A549 (cell line): ENCODE data around the gene IGFBP2. TPM values are rescaled to one million over a fixed set of nuclear protein-coding genes. Genes with fewer than 3 reads are reported as not detected.

ENCODE experiments used
- ATAC-seq, 2 experiments: fragments of 200-7000 bp in 1 of 2; fragments of >200 bp in 1 of 2; cut with Nextera tagmentation in 1 of 2; cut with Tn5 transposase in 1 of 2; 3 replicates each; pipeline versions ENCODE4 v1.8.0 to v1.9.1; 2018 to 2020; ENCODE audit warnings: mild to moderate bottlenecking in 1 of 2, moderate library complexity in 1 of 2
- CTCF ChIA-PET: fragments of 300-600 bp; sonication (Branson Sonifier 250); formaldehyde crosslinking; extraction: SDS; loops from one replicate; lab custom pipeline; 2021; ENCODE audit warnings: antibody characterized with exemption, inconsistent platforms; lab: Yijun Ruan, JAX
- POLR2A ChIA-PET: fragments of 350-600 bp; formaldehyde crosslinking; extraction: SDS; loops from one replicate; lab custom pipeline; 2021; ENCODE audit warnings: antibody characterized with exemption, inconsistent platforms; lab: Yijun Ruan, JAX
- DNase-seq, 2 experiments: peaks; one replicate each; pipeline versions ENCODE4 v3.0.0 to v3.0.0-alpha.2; 2011 to 2016; ENCODE audit warnings: low read depth in 1 of 2, low spot score in 1 of 2
- FAIRE-seq: peaks from 2 replicates; lab custom pipeline; 2011; peaks lifted over from hg19 to GRCh38; lab: Jason Lieb, UNC
- H3K27ac ChIP-seq, 2 experiments: fragments of >200 bp; sonication (Bioruptor Twin); formaldehyde crosslinking; 3 replicates each; pipeline ENCODE4 v1.5.1; 2016 to 2017
- H3K4me1 ChIP-seq: fragments of >200 bp; sonication (Bioruptor Twin); formaldehyde crosslinking; 3 replicates; pipeline ENCODE4 v1.6.1; 2016
- H3K4me2 ChIP-seq: fragments of >200 bp; sonication (Bioruptor Twin); formaldehyde crosslinking; 3 replicates; pipeline ENCODE4 v1.6.1; 2016
- H3K4me3 ChIP-seq: fragments of >200 bp; sonication (Bioruptor Twin); formaldehyde crosslinking; 3 replicates; pipeline ENCODE4 v1.5.1; 2016
- H3K9me3 ChIP-seq: fragments of >200 bp; sonication (Bioruptor Twin); formaldehyde crosslinking; 3 replicates; pipeline ENCODE4 v1.6.1; 2016
- ATOH8 ChIP-seq: fragments of 250-450 bp; sonication (Bioruptor Pico); IDR thresholded peaks from 2 replicates; pipeline ENCODE4 v1.5.0; 2020; ENCODE audit warnings: low read depth, mild to moderate bottlenecking, moderate library complexity
- BCL3 ChIP-seq: fragments of >200 bp; sonication (Bioruptor Twin); formaldehyde crosslinking; IDR thresholded peaks from 3 replicates; pipeline ENCODE4 v1.6.1; 2016
- BHLHE40 ChIP-seq: IDR thresholded peaks from 2 replicates; pipeline ENCODE4 v1.6.1; 2012; ENCODE audit warnings: low read depth, low read length, inconsistent platforms
- CHD2 ChIP-seq: fragments of 150-350 bp; IDR thresholded peaks from 2 replicates; pipeline ENCODE4 v1.6.1; 2014; ENCODE audit warnings: low read length; ENCODE audit not compliant: partially characterized antibody
- CTCF ChIP-seq: fragments of >200 bp; sonication (Bioruptor Twin); formaldehyde crosslinking; IDR thresholded peaks from 3 replicates; pipeline ENCODE4 v1.5.1; 2016
- EHMT2 ChIP-seq: fragments of 200-600 bp; sonication (generic); IDR thresholded peaks from 2 replicates; pipeline ENCODE4 v1.6.1; 2016; ENCODE audit warnings: antibody characterized with exemption, low read depth, mild to moderate bottlenecking, moderate library complexity
- GATA3 ChIP-seq: IDR thresholded peaks from 2 replicates; pipeline ENCODE4 v1.6.1; 2012; ENCODE audit warnings: borderline replicate concordance
- HDAC2 ChIP-seq: fragments of 200-600 bp; sonication (generic); IDR thresholded peaks from 2 replicates; pipeline ENCODE4 v1.6.1; 2016
- HES2 ChIP-seq: fragments of >200 bp; sonication (Bioruptor Twin); formaldehyde crosslinking; IDR thresholded peaks from 2 replicates; pipeline ENCODE4 v1.6.1; 2016
- HMGXB4 ChIP-seq: fragments of 250-450 bp; sonication (Bioruptor Pico); IDR thresholded peaks from 2 replicates; pipeline ENCODE4 v1.5.0; 2021; ENCODE audit warnings: mild to moderate bottlenecking, moderate library complexity, borderline replicate concordance
- HOXA7 ChIP-seq: fragments of 250-450 bp; sonication (Bioruptor Pico); IDR thresholded peaks from 2 replicates; pipeline ENCODE4 v1.5.0; 2020; ENCODE audit warnings: mild to moderate bottlenecking, moderate library complexity
- HOXB13 ChIP-seq: fragments of 250-450 bp; sonication (Bioruptor Pico); IDR thresholded peaks from 2 replicates; pipeline ENCODE4 v1.5.0; 2020; ENCODE audit warnings: low read depth, mild to moderate bottlenecking, moderate library complexity
- HOXB5 ChIP-seq: fragments of 250-450 bp; sonication (Bioruptor Pico); IDR thresholded peaks from 2 replicates; pipeline ENCODE4 v1.5.0; 2020; ENCODE audit warnings: mild to moderate bottlenecking, moderate library complexity
- MAFK ChIP-seq: fragments of 450-650 bp; IDR thresholded peaks from 2 replicates; pipeline ENCODE4 v1.6.1; 2014; ENCODE audit not compliant: partially characterized antibody
- MAX ChIP-seq: IDR thresholded peaks from 2 replicates; pipeline ENCODE4 v1.6.1; 2012
- PBX3 ChIP-seq: IDR thresholded peaks from 2 replicates; pipeline ENCODE4 v1.6.1; 2012
- REST ChIP-seq: fragments of 200-600 bp; sonication (generic); IDR thresholded peaks from 2 replicates; pipeline ENCODE4 v1.6.1; 2016; ENCODE audit warnings: antibody characterized with exemption, mild to moderate bottlenecking, moderate library complexity
- TFCP2L1 ChIP-seq: fragments of 250-450 bp; sonication (Bioruptor Pico); IDR thresholded peaks from 2 replicates; pipeline ENCODE4 v1.5.0; 2021; ENCODE audit warnings: mild to moderate bottlenecking
- ZC3H11A ChIP-seq: fragments of 450-650 bp; IDR thresholded peaks from 2 replicates; pipeline ENCODE4 v1.6.1; 2014; ENCODE audit warnings: antibody characterized with exemption, mild to moderate bottlenecking
- ZFP36 ChIP-seq: fragments of 450-650 bp; IDR thresholded peaks from 2 replicates; pipeline ENCODE4 v1.6.1; 2014; ENCODE audit warnings: borderline replicate concordance; ENCODE audit not compliant: partially characterized antibody
- WGBS: methylation state at CpG from one replicate; pipeline ENCODE4 v1.1.6; 2017; ENCODE audit errors: missing lambda C conversion rate; 5-methylcytosine and 5-hydroxymethylcytosine counted together
- polyA plus RNA-seq, 4 experiments: library from polyadenylated mRNA; depleted of rRNA in 3 of 4; stranded (reverse); fragments of >200 nt; fragmentation: RNase III in 1 of 4; extraction: RNeasy Plus Mini Kit Qiagen cat#74134 plus additional on column Dnase treatment in 1 of 4; gene quantifications; 2 replicates in 3 of 4; 3 replicates in 1 of 4; pipeline ENCODE4 v1.2.3, GENCODE V29; 2011 to 2017

Gene IGFBP2
- polyA plus RNA-seq, 2 of the 4 experiments (the other 2 are of a cell fraction), result 26.1 to 34.9 TPM

- no peak for DNase-seq
- WGBS, result 86% methylated on average over 18 of the region's 18 CpGs
- no peak for FAIRE-seq
- no peaks in the 10 kb centered on the region for H3K9me3 ChIP-seq
- ChIA-PET POLR2A (no interaction called here), CTCF (interaction anchor here (1.1 to 16.9 kb wide), 6 partner anchors 8 to 554 kb away, joined by 3 to 402 read pairs (median 6); no protein-coding TSS in a partner anchor)
- H3K4me3 ChIP-seq, result no peak overlapping the region
- no peaks in the 10 kb centered on the region for H3K4me1 ChIP-seq
- TF ChIP-seq PBX3 (no peak), HOXB5 (no peak), HOXA7 (CRISPR knock-in tag) (no peak), EHMT2 (no peak), BCL3 (no peak), HDAC2 (no peak), HMGXB4 (CRISPR knock-in tag) (no peak), CTCF (no peak), ZFP36 (no peak), REST (no peak), BHLHE40 (no peak), GATA3 (no peak), ATOH8 (no peak), MAX (no peak), HOXB13 (no peak), HES2 (no peak), ZC3H11A (no peak), MAFK (no peak), TFCP2L1 (no peak), CHD2 (no peak)
- no peak overlapping the region for H3K4me2 ChIP-seq
- H3K27ac ChIP-seq, result no peak overlapping the region
- no peak for ATAC-seq
These were observed 30.6 kb downstream of the IGFBP2 start for GRCh38 chr2:216663846-216664245.
